HG03378 (cell line): ENCODE results near the gene ACACA.

ENCODE experiments used
- ATAC-seq: cut with Tn5 transposase; IDR thresholded peaks from one replicate; pipeline ENCODE4 v1.9.1; 2021; ENCODE audit warnings: mild to moderate bottlenecking, moderate library complexity; ENCODE audit not compliant: unreplicated experiment

Gene ACACA

DNA sequence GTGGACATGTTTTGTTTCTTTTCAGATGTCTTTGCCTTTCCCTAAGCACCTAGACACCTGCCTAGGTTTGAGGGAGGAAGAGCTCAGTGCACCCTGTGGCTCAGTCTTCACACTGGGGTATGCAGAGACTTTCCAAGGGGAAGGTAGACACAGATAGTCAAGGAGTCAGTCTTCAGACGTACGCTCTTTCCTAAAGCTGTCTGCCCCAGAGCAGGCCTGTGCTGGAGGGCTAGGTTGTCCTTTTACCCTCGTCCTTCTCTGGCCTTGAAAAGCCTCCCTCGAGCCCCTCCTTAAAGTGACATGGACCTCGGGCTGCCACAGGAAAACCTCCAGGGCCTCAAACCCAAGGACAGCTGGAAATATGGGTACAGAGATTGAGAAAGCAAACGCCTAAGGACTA lies 354.2 kb downstream of the ACACA start:
- no peak for ATAC-seq

DNA sequence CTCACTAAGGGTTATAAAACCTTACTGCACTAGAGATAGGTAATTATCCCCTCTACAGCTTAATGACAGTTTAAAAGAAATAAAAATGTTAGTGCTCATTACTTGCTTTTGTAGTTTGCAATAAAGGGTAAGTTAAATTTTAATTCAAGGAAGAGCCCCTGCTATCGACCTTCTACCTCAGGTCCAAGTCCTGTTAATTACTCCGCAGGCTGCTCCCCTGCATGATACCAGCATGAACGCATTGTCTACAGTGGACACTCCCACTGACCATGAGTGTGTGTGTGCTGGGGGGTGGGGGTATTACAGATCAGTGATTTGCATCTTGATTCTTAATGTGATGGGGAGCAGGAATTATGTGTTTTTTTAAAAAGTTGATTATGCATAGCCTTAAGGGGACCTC lies 354.8 kb downstream of the ACACA start:
- ATAC-seq, result no peak

GRCh38 chr17:37051381-37051780 lies 355.3 kb downstream of the ACACA start:
- no peak for ATAC-seq

- no peak for ATAC-seq
Measured at GRCh38 chr17:37050920-37051319, 355.7 kb downstream of the ACACA start.

GRCh38 chr17:37048811-37049210 lies 357.8 kb downstream of the ACACA start:
- ATAC-seq, result no peak

- ATAC-seq, result no peak
Measured at GRCh38 chr17:37047631-37048104, 359.0 kb downstream of the ACACA start.

- ATAC-seq, result no peak
Measured at GRCh38 chr17:37045351-37045922, 361.2 kb downstream of the ACACA start.

DNA sequence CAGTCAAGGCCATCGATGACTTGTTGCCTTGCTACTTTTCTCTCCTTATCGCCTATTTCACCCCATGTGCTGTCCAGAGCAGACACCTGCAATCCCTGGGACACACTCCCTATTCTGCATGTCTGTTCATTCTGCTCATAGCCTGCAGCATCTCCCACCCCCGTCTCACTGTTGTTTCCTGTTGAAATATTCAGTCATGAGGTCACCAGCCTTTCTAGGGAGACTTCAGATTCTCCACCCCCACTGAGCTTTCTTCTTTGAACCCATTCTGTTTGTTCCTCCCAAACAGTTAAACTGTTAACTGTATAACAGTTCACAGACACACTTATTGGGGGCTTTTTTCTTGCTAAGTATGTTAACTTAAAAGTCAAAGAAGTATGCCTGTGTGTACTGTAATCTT lies 363.4 kb downstream of the ACACA start:
- no peak for ATAC-seq

DNA sequence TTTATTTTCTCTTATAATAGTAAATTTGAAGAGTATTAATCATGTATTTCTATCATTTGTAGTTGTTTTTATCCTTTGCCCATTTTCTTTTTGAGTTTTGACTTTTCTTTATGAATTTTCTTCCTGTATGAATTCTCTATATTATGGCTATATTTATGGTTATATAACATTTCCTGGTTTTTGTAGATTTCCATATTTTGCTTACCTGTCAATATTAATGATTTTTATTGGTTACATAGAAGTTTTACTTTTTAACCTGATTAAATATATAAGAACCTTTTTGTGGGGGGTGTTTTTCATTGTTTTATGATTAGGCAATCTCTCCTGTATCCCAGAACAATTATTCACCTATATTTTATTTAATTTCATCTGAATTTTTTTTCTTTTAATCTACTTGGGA lies 364.7 kb downstream of the ACACA start:
- ATAC-seq, result no peak

GRCh38 chr17:37039269-37039668 lies 367.4 kb downstream of the ACACA start:
- ATAC-seq, result no peak

- ATAC-seq, result no peak
Measured at GRCh38 chr17:37037590-37038155, 369.0 kb downstream of the ACACA start.
